ENCODE results near the gene RANBP10.

Gene RANBP10

GRCh38 chr16:67709050-67709449 lies 97.3 kb downstream of the RANBP10 start:
- TF ChIP-seq ARNTL (CRISPR knock-in tag; IDR thresholded peaks at IDR 0.05; ENCODE audit: borderline replicate concordance, low read depth), result no peak
- no peak for TF ChIP-seq POU6F1 (CRISPR knock-in tag; IDR thresholded peaks at IDR 0.05; ENCODE audit: borderline replicate concordance, low read depth)
- TF ChIP-seq PPARA (CRISPR knock-in tag; IDR thresholded peaks at IDR 0.05; ENCODE audit: borderline replicate concordance), result no peak
- TF ChIP-seq GLIS3 (CRISPR knock-in tag; IDR thresholded peaks at IDR 0.05), result no peak
- TF ChIP-seq TSHZ2 (CRISPR knock-in tag; IDR thresholded peaks at IDR 0.05), result no peak
- TF ChIP-seq BACH2 (CRISPR knock-in tag; IDR thresholded peaks at IDR 0.05; ENCODE audit: borderline replicate concordance), result no peak
- TF ChIP-seq ZFP30 (CRISPR knock-in tag; IDR thresholded peaks at IDR 0.05), result no peak
- no peak for TF ChIP-seq ZC3H10 (CRISPR knock-in tag; IDR thresholded peaks at IDR 0.05)
- TF ChIP-seq ZNF70 (CRISPR knock-in tag; IDR thresholded peaks at IDR 0.05), result no peak
- TF ChIP-seq OSR1 (CRISPR knock-in tag; IDR thresholded peaks at IDR 0.05), result no peak
- ATAC-seq, result no peak

GRCh38 chr16:67708368-67708771 lies 98.0 kb downstream of the RANBP10 start:
- TF ChIP-seq OSR1 (CRISPR knock-in tag; IDR thresholded peaks at IDR 0.05) (no peak), PPARA (CRISPR knock-in tag; IDR thresholded peaks at IDR 0.05; ENCODE audit: borderline replicate concordance) (no peak)

GRCh38 chr16:67707790-67708189 lies 98.6 kb downstream of the RANBP10 start:
- no peak for TF ChIP-seq OSR1 (CRISPR knock-in tag; IDR thresholded peaks at IDR 0.05)
- no peak for TF ChIP-seq ARNTL (CRISPR knock-in tag; IDR thresholded peaks at IDR 0.05; ENCODE audit: borderline replicate concordance, low read depth)
- no peak for TF ChIP-seq TCF4 (CRISPR knock-in tag; IDR thresholded peaks at IDR 0.05; ENCODE audit: borderline replicate concordance)
- no peak for TF ChIP-seq ZFP3 (CRISPR knock-in tag; IDR thresholded peaks at IDR 0.05)
- no peak for TF ChIP-seq ESRRG (CRISPR knock-in tag; IDR thresholded peaks at IDR 0.05)
- TF ChIP-seq ISL1 (CRISPR knock-in tag; IDR thresholded peaks at IDR 0.05), result no peak
- TF ChIP-seq RARB (CRISPR knock-in tag; IDR thresholded peaks at IDR 0.05), result no peak
- no peak for TF ChIP-seq CSDC2 (CRISPR knock-in tag; IDR thresholded peaks at IDR 0.05)
- TF ChIP-seq GLIS3 (CRISPR knock-in tag; IDR thresholded peaks at IDR 0.05), result no peak
- TF ChIP-seq BACH2 (CRISPR knock-in tag; IDR thresholded peaks at IDR 0.05; ENCODE audit: borderline replicate concordance), result no peak
- no peak for TF ChIP-seq SNAI2 (CRISPR knock-in tag; IDR thresholded peaks at IDR 0.05)
- no peak for TF ChIP-seq ZNF8 (CRISPR knock-in tag; IDR thresholded peaks at IDR 0.05)
- TF ChIP-seq TOX (CRISPR knock-in tag; IDR thresholded peaks at IDR 0.05; ENCODE audit: borderline replicate concordance), result no peak
- no peak for ATAC-seq

More at GRCh38 chr16:67708368-67708771, 98.0 kb downstream of the RANBP10 start:
- ATAC-seq, result no peak

GRCh38 chr16:67707210-67707609 lies 99.2 kb downstream of the RANBP10 start:
- ATAC-seq, result no peak
- TF ChIP-seq SNAI2 (CRISPR knock-in tag; IDR thresholded peaks at IDR 0.05) (no peak), CSRNP3 (CRISPR knock-in tag; IDR thresholded peaks at IDR 0.05) (no peak), ARNTL (CRISPR knock-in tag; IDR thresholded peaks at IDR 0.05; ENCODE audit: borderline replicate concordance, low read depth) (no peak), PATZ1 (CRISPR knock-in tag; IDR thresholded peaks at IDR 0.05; ENCODE audit: borderline replicate concordance) (no peak), ZFP3 (CRISPR knock-in tag; IDR thresholded peaks at IDR 0.05) (no peak), RARB (CRISPR knock-in tag; IDR thresholded peaks at IDR 0.05) (no peak), TSHZ2 (CRISPR knock-in tag; IDR thresholded peaks at IDR 0.05) (no peak), ZC3H10 (CRISPR knock-in tag; IDR thresholded peaks at IDR 0.05) (no peak)

All from SK-N-SH treated with all-trans-retinoic acid at 6 μM for 48 hours (cell line).